H9 (cell line): Measurements from ENCODE around the gene FRAT2. TPM values are rescaled to one million over a fixed set of nuclear protein-coding genes. Genes with fewer than 3 reads are reported as not detected.

ENCODE experiments used
- DNase-seq: peaks from one replicate; pipeline ENCODE4 v3.0.0-alpha.2; 2017
- H2AFZ ChIP-seq: one replicate; pipeline ENCODE4 v1.6.1; 2013; ENCODE audit warnings: mild to moderate bottlenecking, low read length, control low read depth, moderate library complexity
- H2AK5ac ChIP-seq: 2 replicates; pipeline ENCODE4 v1.6.1; 2013; ENCODE audit warnings: low read length, control low read depth, mixed read lengths; ENCODE audit not compliant: insufficient read length
- H2BK120ac ChIP-seq: one replicate; pipeline ENCODE4 v1.6.1; 2013; ENCODE audit warnings: low read depth, mild to moderate bottlenecking, low read length, control low read depth, inconsistent platforms; ENCODE audit not compliant: poor library complexity, severe bottlenecking
- H2BK12ac ChIP-seq: 2 replicates; pipeline ENCODE4 v1.6.1; 2013; ENCODE audit warnings: low read length, control low read depth, mixed read lengths, low read depth; ENCODE audit not compliant: insufficient read length
- H2BK15ac ChIP-seq: 2 replicates; pipeline ENCODE4 v1.6.1; 2013; ENCODE audit warnings: low read depth, low read length, control low read depth
- H2BK20ac ChIP-seq: one replicate; pipeline ENCODE4 v1.6.1; 2013; ENCODE audit warnings: low read depth, mild to moderate bottlenecking, low read length, control low read depth, inconsistent platforms; ENCODE audit not compliant: poor library complexity, severe bottlenecking
- H2BK5ac ChIP-seq: 2 replicates; pipeline ENCODE4 v1.6.1; 2013; ENCODE audit warnings: low read length, control low read depth, mixed read lengths; ENCODE audit not compliant: insufficient read length
- H3K14ac ChIP-seq: 2 replicates; pipeline ENCODE4 v1.6.1; 2013; ENCODE audit warnings: low read length, control low read depth; ENCODE audit not compliant: insufficient read depth
- H3K18ac ChIP-seq: 2 replicates; pipeline ENCODE4 v1.6.1; 2013; ENCODE audit warnings: low read depth, mild to moderate bottlenecking, mixed read lengths, low read length, control low read depth; ENCODE audit not compliant: insufficient read length
- H3K23ac ChIP-seq: 2 replicates; pipeline ENCODE4 v1.6.1; 2013; ENCODE audit warnings: low read length, control low read depth, mixed read lengths, low read depth; ENCODE audit not compliant: insufficient read length
- H3K23me2 ChIP-seq: 2 replicates; pipeline ENCODE4 v1.6.1; 2013; ENCODE audit warnings: low read depth, mild to moderate bottlenecking, mixed read lengths, low read length, control low read depth; ENCODE audit not compliant: insufficient read length, poor library complexity, severe bottlenecking
- H3K27ac ChIP-seq: 2 replicates; pipeline ENCODE4 v1.5.1; 2013; ENCODE audit warnings: low read length, control low read depth, mixed read lengths, low read depth; ENCODE audit not compliant: insufficient read length
- H3K27me3 ChIP-seq: 2 replicates; pipeline ENCODE4 v1.6.1; 2013; ENCODE audit warnings: low read length, control low read depth, inconsistent platforms; ENCODE audit not compliant: insufficient read depth
- H3K4ac ChIP-seq: 2 replicates; pipeline ENCODE4 v1.6.1; 2013; ENCODE audit warnings: low read depth, mild to moderate bottlenecking, control low read depth, inconsistent platforms, low read length, moderate library complexity
- H3K4me1 ChIP-seq: 2 replicates; pipeline ENCODE4 v1.6.1; 2013; ENCODE audit warnings: low read length, control low read depth, inconsistent platforms; ENCODE audit not compliant: insufficient read depth
- H3K4me2 ChIP-seq: 2 replicates; pipeline ENCODE4 v1.6.1; 2013; ENCODE audit warnings: low read length, control low read depth, mixed read lengths; ENCODE audit not compliant: insufficient read length, insufficient read depth
- H3K56ac ChIP-seq: 2 replicates; pipeline ENCODE4 v1.6.1; 2013; ENCODE audit warnings: low read depth, mild to moderate bottlenecking, mixed read lengths, low read length, control low read depth; ENCODE audit not compliant: insufficient read length
- H3K79me1 ChIP-seq: 2 replicates; pipeline ENCODE4 v1.6.1; 2013; ENCODE audit warnings: low read depth, mild to moderate bottlenecking, moderate library complexity, low read length, control low read depth, inconsistent platforms; ENCODE audit not compliant: insufficient read depth, poor library complexity, severe bottlenecking
- H3K79me2 ChIP-seq: 2 replicates; pipeline ENCODE4 v1.6.1; 2013; ENCODE audit warnings: low read length, control low read depth, inconsistent platforms; ENCODE audit not compliant: insufficient read depth
- H3K9ac ChIP-seq: 2 replicates; pipeline ENCODE4 v1.6.1; 2013; ENCODE audit warnings: low read length, control low read depth, mixed read lengths; ENCODE audit not compliant: insufficient read length; ENCODE audit errors: extremely low read depth
- H3K9me3 ChIP-seq: one replicate; pipeline ENCODE4 v1.6.1; 2013; ENCODE audit warnings: low read depth, low read length, inconsistent platforms; ENCODE audit not compliant: control insufficient read depth
- H3T11ph ChIP-seq: one replicate; pipeline ENCODE4 v1.6.1; 2013; ENCODE audit warnings: mild to moderate bottlenecking, low read length, control low read depth, inconsistent platforms
- H4K20me1 ChIP-seq: one replicate; pipeline ENCODE4 v1.6.1; 2013; ENCODE audit not compliant: control insufficient read depth, insufficient read length, insufficient read depth
- H4K5ac ChIP-seq: 2 replicates; pipeline ENCODE4 v1.6.1; 2013; ENCODE audit warnings: low read depth, mild to moderate bottlenecking, mixed read lengths, low read length, control low read depth; ENCODE audit not compliant: insufficient read length
- H4K8ac ChIP-seq: replicated peaks from 2 replicates; pipeline ENCODE4 v1.6.1; 2013; ENCODE audit warnings: low read length, control low read depth, mixed read lengths, low read depth; ENCODE audit not compliant: insufficient read length
- H4K91ac ChIP-seq: 2 replicates; pipeline ENCODE4 v1.6.1; 2013; ENCODE audit warnings: low read depth, mild to moderate bottlenecking, moderate library complexity, mixed read lengths, low read length, control low read depth; ENCODE audit not compliant: insufficient read length
- H3K27ac Mint-ChIP-seq, 3 experiments: 2 replicates in 2 of 3; 3 replicates in 1 of 3; pipeline ENCODE4 v1.8.0; 2020 to 2021; ENCODE audit warnings: mixed read lengths in 3 of 3, mild to moderate bottlenecking in 1 of 3, moderate library complexity in 1 of 3
- H3K27me3 Mint-ChIP-seq: 2 replicates; pipeline ENCODE4 v1.8.0; 2021; ENCODE audit warnings: low read depth, mild to moderate bottlenecking, moderate library complexity, mixed read lengths
- H3K36me3 Mint-ChIP-seq, 3 experiments: 2 replicates in 2 of 3; 3 replicates in 1 of 3; pipeline ENCODE4 v1.8.0; 2020 to 2021; ENCODE audit warnings: low read depth in 3 of 3, mixed read lengths in 3 of 3; ENCODE audit not compliant: insufficient read depth in 1 of 3
- H3K4me1 Mint-ChIP-seq, 2 experiments: 2 replicates each; pipeline ENCODE4 v1.8.0; 2020; ENCODE audit warnings: mixed read lengths in 2 of 2
- H3K4me3 Mint-ChIP-seq, 2 experiments: 2 replicates in 1 of 2; 3 replicates in 1 of 2; pipeline ENCODE4 v1.8.0; 2020 to 2021; ENCODE audit warnings: mild to moderate bottlenecking in 2 of 2, mixed read lengths in 2 of 2, moderate library complexity in 1 of 2
- H3K9me3 Mint-ChIP-seq, 2 experiments: 2 replicates in 1 of 2; 3 replicates in 1 of 2; pipeline ENCODE4 v1.8.0; 2020; ENCODE audit warnings: mild to moderate bottlenecking in 2 of 2, mixed read lengths in 2 of 2, moderate library complexity in 1 of 2
- WGBS: extraction: QIAGEN DNeasy Blood & Tissue Kit; methylation state at CpG from one replicate; pipeline ENCODE4 v1.1.7; 2013; ENCODE audit warnings: missing lambda C conversion rate, low lambda C conversion rate, mixed read lengths; ENCODE audit not compliant: insufficient read length; ENCODE audit errors: extremely low coverage; 5-methylcytosine and 5-hydroxymethylcytosine counted together
- total RNA-seq: library from RNA; stranded (reverse); gene quantifications from 2 replicates; pipeline ENCODE4 v1.2.1, GENCODE V29; 2021
- TF ChIP-seq, protein P1 (sequence below): fragments of 200-600 bp; sonication (generic); conservative IDR thresholded peaks from 3 replicates; pipeline ENCODE4 v1.8.0; 2021; ENCODE audit warnings: antibody characterized with exemption, mild to moderate bottlenecking

FRAT2 gene
- total RNA-seq, 1 experiment from 2014 or later = 129 TPM

- Histone ChIP-seq H3K27ac (no peak overlapping the region), H2BK15ac (no peak overlapping the region), H3K56ac (no peak overlapping the region), H2BK20ac (no peak overlapping the region), H2AK5ac (no peak overlapping the region), H4K20me1 (no peaks in the 10 kb centered on the region), H3K79me1 (peaks cover 4% of the 10 kb centered on the region), H3K9me3 (no peaks in the 10 kb centered on the region), H4K91ac (no peak overlapping the region), H3K23me2 (peaks cover 17% of the 10 kb centered on the region), H2AFZ (no peak overlapping the region), H2BK5ac (no peak overlapping the region), H3K27me3 (no peaks in the 10 kb centered on the region), H3K18ac (no peak overlapping the region), H3K23ac (no peak overlapping the region), H3T11ph (no peak overlapping the region), H3K4me2 (no peak overlapping the region), H3K4ac (no peak overlapping the region), H3K9ac (no peak overlapping the region), H4K5ac (no peak overlapping the region), H3K14ac (no peak overlapping the region), H3K4me1 (peaks cover 12% of the 10 kb centered on the region), H2BK12ac (no peak overlapping the region), H2BK120ac (no peak overlapping the region), H4K8ac (no peak overlapping the region), H3K79me2 (peaks cover 11% of the 10 kb centered on the region; the same call in 1 of the 2 replicates)
- WGBS = no CpG with 5 or more reads among the region's 3 CpGs
- peaks cover 55 to 62% of the 10 kb centered on the region in 2 experiments for H3K4me1 Mint-ChIP-seq
- TF ChIP-seq, protein P1, sequence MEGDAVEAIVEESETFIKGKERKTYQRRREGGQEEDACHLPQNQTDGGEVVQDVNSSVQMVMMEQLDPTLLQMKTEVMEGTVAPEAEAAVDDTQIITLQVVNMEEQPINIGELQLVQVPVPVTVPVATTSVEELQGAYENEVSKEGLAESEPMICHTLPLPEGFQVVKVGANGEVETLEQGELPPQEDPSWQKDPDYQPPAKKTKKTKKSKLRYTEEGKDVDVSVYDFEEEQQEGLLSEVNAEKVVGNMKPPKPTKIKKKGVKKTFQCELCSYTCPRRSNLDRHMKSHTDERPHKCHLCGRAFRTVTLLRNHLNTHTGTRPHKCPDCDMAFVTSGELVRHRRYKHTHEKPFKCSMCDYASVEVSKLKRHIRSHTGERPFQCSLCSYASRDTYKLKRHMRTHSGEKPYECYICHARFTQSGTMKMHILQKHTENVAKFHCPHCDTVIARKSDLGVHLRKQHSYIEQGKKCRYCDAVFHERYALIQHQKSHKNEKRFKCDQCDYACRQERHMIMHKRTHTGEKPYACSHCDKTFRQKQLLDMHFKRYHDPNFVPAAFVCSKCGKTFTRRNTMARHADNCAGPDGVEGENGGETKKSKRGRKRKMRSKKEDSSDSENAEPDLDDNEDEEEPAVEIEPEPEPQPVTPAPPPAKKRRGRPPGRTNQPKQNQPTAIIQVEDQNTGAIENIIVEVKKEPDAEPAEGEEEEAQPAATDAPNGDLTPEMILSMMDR = no peak
- H3K4me3 Mint-ChIP-seq = no peak overlapping the region
- H3K9me3 Mint-ChIP-seq = peaks cover 2 to 3% of the 10 kb centered on the region in 2 experiments; a peak in 1 of 5 replicates
- no peaks in the 10 kb centered on the region; the same call in 1 of the 2 replicates for H3K27me3 Mint-ChIP-seq
- no peak for DNase-seq
- H3K27ac Mint-ChIP-seq = peak overlapping the region in 1 of 3 experiments; percentile 3; a peak in 1 of 7 replicates
- H3K36me3 Mint-ChIP-seq = peaks cover 17 to 61% (median 48%) of the 10 kb centered on the region in 3 experiments
Observed at GRCh38 chr10:97328646-97329453, 5.7 kb downstream of the FRAT2 start.
